Cardiac fibroblast (primary cell): ENCODE data around the gene RILPL1.

Experiments
- DNase-seq, 2 donors: peaks; one replicate each; pipeline versions ENCODE4 v3.0.0 to v3.0.0-alpha.2; 2010; ENCODE audit warnings: low read depth in 2 of 2
- H3K4me3 ChIP-seq, 2 donors: replicated peaks in 1 of 2; 1 replicate in 1 of 2; 2 replicates in 1 of 2; pipeline ENCODE4 v1.5.1; 2011; ENCODE audit warnings: low read depth in 2 of 2, low read length in 2 of 2, mild to moderate bottlenecking in 2 of 2, moderate library complexity in 1 of 2
- CTCF ChIP-seq: IDR thresholded peaks from one replicate; pipeline ENCODE4 v1.5.1; 2011; ENCODE audit warnings: low read depth, mild to moderate bottlenecking, low read length, inconsistent platforms

Gene RILPL1

GRCh38 chr12:123506843-123507236 lies 26.7 kb downstream of the RILPL1 start:
- DNase-seq, result no peak
- TF ChIP-seq CTCF, result no peak
- no peak overlapping the region for H3K4me3 ChIP-seq

DNA sequence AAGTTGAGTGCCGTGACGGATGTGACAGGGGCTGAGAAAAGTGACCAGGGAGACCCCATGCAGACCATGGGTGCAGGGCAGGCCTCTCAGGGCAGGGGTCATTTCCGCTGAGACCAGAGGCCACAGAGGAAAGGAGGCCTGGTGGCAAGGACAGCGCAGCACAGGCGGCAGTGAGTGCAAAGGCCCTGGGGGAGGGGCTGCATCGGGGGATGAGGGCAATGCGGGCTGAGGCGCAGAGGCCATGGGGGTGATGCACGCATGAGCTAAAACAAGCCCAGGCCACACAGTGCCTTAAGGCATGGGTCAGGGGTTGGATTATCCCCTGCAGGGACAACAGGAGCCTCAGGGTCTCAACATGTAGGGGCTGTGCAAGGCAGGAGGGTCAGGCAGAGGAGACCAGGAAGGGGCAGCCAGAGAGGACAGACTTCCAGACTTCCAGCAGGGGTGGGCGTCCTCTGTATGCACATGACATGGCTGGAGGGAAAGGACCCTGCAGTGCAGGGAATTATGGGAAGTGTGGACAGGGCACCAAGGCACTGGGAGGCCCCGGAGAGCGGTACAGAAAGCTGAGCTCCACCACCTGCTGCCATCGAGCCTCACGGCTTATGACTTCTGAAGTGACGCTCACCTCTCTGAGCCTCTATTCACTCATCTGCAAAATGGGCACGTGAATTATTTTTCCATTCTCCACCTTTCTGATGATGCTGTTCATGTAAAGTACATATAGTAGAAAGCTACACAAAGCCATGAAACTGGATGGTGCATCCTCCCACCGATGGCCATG lies 27.3 kb downstream of the RILPL1 start:
- no peak for TF ChIP-seq CTCF
- H3K4me3 ChIP-seq, result no peak overlapping the region
- no peak for DNase-seq

DNA sequence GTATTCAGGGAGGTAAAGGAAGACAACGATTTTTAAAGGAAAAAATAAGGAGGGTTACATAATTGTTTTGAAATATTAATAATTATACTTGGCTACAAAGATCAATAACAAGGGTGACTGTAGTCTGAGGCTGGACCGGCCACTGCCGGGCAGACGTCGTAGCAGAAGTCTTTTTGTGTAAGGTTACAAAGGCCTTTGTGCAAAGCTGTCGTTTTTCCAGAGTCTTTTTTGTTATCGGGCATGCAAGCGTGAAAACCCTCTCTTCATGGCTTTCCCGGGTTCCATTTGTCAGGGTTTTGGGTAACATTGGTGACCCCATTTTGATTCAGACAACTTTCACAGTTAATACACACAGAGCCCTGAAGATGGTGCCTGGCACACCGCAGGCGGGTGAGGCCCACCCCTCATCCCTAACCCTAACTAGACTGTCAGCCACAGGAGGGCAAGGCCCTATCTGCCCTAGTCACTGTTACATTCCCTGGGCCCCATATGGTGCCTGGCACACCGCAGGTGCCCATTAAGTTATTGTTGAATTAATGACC lies 31.3 kb downstream of the RILPL1 start:
- no peak overlapping the region for H3K4me3 ChIP-seq
- no peak for DNase-seq
- no peak for TF ChIP-seq CTCF

DNA sequence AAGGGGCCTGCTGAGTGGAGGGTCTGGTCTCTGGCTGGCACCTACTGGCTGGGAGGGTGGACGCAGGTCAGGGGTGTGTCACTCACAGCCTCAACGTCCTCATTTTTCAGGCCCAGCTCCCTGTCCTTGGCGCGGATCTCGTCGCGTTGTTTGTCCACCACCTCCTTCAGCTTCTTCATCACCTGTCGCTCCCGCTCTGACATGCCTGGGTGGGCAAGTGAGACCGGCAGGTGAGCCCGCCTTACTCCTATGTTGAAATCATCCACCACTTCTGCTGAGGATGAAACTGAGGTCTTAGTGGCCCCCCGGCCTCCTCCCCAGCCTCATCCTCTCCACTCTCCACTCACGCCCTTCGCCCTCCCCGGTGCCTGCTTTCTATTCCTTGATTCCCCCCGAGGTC lies 34.2 kb downstream of the RILPL1 start:
- no peak for TF ChIP-seq CTCF
- H3K4me3 ChIP-seq, result no peak overlapping the region
- no peak for DNase-seq

DNA sequence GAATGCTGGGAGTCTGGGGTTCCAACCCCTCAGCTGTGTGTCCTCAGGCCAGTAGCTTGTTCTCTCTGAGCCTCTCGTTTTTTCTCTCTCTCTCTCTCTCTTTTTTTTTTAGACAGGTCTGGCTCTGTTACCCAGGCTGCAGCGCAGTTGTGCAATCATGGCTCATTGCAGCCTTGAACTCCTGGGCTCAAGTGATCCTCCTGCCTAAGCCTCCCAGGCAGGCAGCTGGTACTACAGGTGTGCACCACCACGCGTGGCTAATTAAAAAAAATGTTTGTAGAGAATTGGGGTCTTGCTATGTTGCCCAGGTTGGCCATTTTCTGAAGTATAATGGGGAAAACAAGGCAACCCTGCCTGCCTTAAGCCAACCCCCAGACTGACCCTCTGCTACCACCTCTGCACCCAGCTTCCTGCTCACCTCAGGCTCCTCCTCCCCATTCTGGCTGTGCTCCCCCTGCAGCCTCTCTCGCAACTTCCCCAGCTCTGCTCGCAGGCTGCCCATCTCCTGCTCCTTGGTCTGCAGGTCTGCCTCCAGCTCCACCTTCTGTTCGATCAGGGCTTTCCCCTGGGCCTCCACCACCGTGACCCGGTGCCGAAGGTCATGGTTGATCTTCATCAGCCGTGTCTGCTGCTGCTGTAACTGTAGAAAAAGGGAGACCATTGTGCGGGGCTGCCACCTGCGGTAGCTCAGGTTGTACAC lies 35.2 kb downstream of the RILPL1 start:
- no peak overlapping the region for H3K4me3 ChIP-seq
- DNase-seq, result no peak
- no peak for TF ChIP-seq CTCF

DNA sequence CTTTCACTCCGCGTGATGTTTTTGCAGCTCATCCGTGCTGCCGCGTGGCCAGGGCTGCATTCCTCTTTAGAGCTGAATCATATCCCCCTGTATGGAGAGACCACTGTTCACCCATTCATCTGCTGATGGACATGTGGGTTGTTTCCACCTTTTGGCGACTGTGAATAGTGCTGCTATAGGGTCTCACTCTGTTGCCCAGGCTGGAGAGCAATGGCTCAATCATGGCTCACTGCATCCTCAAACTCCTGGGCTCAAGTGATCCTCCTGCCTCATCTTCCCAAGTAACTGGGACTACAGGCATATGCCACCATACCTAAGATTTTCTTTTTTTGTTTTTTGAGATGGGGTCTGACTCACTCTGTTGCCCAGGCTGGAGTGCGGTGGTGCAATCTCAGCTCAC lies 36.5 kb downstream of the RILPL1 start:
- no peak overlapping the region for H3K4me3 ChIP-seq
- DNase-seq, result no peak
- TF ChIP-seq CTCF, result no peak
